ENCODE data around the gene GNLY. TPM values are rescaled to one million over a fixed set of nuclear protein-coding genes. Genes with fewer than 3 reads are reported as not detected.

GNLY gene
- total RNA-seq, 1 donor from 2014 or later = 0.65 TPM

- H3K4me3 ChIP-seq = no peak overlapping the region
- Mint-ChIP-seq H3K27me3 (ENCODE audit: insufficient read depth, low read depth) (peaks cover 6% of the 10 kb centered on the region), H3K9me3 (peaks cover 4% of the 10 kb centered on the region), H3K27ac (no peak overlapping the region), H3K4me1 (peaks cover 12% of the 10 kb centered on the region), H3K4me3 (no peak overlapping the region), H3K36me3 (no peaks in the 10 kb centered on the region)
- H3K4me2 ChIP-seq = no peak overlapping the region
- H3K4me1 ChIP-seq = no peaks in the 10 kb centered on the region
- no peaks in the 10 kb centered on the region for H3F3A ChIP-seq (ENCODE audit: low read depth)
- no peak overlapping the region for H3K9ac ChIP-seq
- TF ChIP-seq EZH2 (IDR thresholded peaks at IDR 0.05) (no peak), EZH2phosphoT487 (IDR thresholded peaks at IDR 0.05) (no peak)
- TF ChIP-seq, protein P1, sequence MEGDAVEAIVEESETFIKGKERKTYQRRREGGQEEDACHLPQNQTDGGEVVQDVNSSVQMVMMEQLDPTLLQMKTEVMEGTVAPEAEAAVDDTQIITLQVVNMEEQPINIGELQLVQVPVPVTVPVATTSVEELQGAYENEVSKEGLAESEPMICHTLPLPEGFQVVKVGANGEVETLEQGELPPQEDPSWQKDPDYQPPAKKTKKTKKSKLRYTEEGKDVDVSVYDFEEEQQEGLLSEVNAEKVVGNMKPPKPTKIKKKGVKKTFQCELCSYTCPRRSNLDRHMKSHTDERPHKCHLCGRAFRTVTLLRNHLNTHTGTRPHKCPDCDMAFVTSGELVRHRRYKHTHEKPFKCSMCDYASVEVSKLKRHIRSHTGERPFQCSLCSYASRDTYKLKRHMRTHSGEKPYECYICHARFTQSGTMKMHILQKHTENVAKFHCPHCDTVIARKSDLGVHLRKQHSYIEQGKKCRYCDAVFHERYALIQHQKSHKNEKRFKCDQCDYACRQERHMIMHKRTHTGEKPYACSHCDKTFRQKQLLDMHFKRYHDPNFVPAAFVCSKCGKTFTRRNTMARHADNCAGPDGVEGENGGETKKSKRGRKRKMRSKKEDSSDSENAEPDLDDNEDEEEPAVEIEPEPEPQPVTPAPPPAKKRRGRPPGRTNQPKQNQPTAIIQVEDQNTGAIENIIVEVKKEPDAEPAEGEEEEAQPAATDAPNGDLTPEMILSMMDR (IDR thresholded peaks at IDR 0.05) = no peak
- no peaks in the 10 kb centered on the region for H3K36me3 ChIP-seq
- no peaks in the 10 kb centered on the region for H3K9me3 ChIP-seq (ENCODE audit: low read depth)
- no peak overlapping the region for H2AFZ ChIP-seq (replicated peaks)
- no peaks in the 10 kb centered on the region for H3K27me3 ChIP-seq
- H3K79me2 ChIP-seq (ENCODE audit: low read depth) = no peaks in the 10 kb centered on the region
- H3K27ac ChIP-seq = no peak overlapping the region
- no peak for DNase-seq (ENCODE audit: low spot score)
- no peaks in the 10 kb centered on the region for H4K20me1 ChIP-seq (ENCODE audit: low read depth)
Measured at GRCh38 chr2:85735691-85736090, 41.5 kb downstream of the GNLY start.

- peaks cover 5% of the 10 kb centered on the region for H3K4me1 ChIP-seq
- Mint-ChIP-seq H3K27ac (no peak overlapping the region), H3K4me1 (peaks cover 14% of the 10 kb centered on the region), H3K27me3 (ENCODE audit: insufficient read depth, low read depth) (peaks cover 6% of the 10 kb centered on the region), H3K4me3 (no peak overlapping the region), H3K36me3 (no peaks in the 10 kb centered on the region), H3K9me3 (peaks cover 4% of the 10 kb centered on the region)
- DNase-seq (ENCODE audit: low spot score) = no peak
- H3F3A ChIP-seq (ENCODE audit: low read depth) = no peaks in the 10 kb centered on the region
- H3K9me3 ChIP-seq (ENCODE audit: low read depth) = no peaks in the 10 kb centered on the region
- no peaks in the 10 kb centered on the region for H4K20me1 ChIP-seq (ENCODE audit: low read depth)
- no peak overlapping the region for H2AFZ ChIP-seq (replicated peaks)
- no peaks in the 10 kb centered on the region for H3K36me3 ChIP-seq
- H3K79me2 ChIP-seq (ENCODE audit: low read depth) = no peaks in the 10 kb centered on the region
- H3K27ac ChIP-seq = no peak overlapping the region
- H3K9ac ChIP-seq = no peak overlapping the region
- TF ChIP-seq EZH2 (IDR thresholded peaks at IDR 0.05) (no peak), EZH2phosphoT487 (IDR thresholded peaks at IDR 0.05) (no peak)
- TF ChIP-seq, protein P1 (IDR thresholded peaks at IDR 0.05) = no peak
- no peak overlapping the region for H3K4me2 ChIP-seq
- no peak overlapping the region for H3K4me3 ChIP-seq
- no peaks in the 10 kb centered on the region for H3K27me3 ChIP-seq
Measured at GRCh38 chr2:85736456-85737355, 42.5 kb downstream of the GNLY start.

GRCh38 chr2:85737481-85737880 is 43.3 kb downstream of the GNLY start:
- no peak overlapping the region for H3K27ac ChIP-seq
- Mint-ChIP-seq H3K36me3 (no peaks in the 10 kb centered on the region), H3K4me3 (no peak overlapping the region), H3K9me3 (peaks cover 4% of the 10 kb centered on the region), H3K27me3 (ENCODE audit: insufficient read depth, low read depth) (peaks cover 6% of the 10 kb centered on the region), H3K27ac (no peak overlapping the region), H3K4me1 (peaks cover 22% of the 10 kb centered on the region)
- no peaks in the 10 kb centered on the region for H3K9me3 ChIP-seq (ENCODE audit: low read depth)
- H3K9ac ChIP-seq = no peak overlapping the region
- no peak overlapping the region for H3K4me2 ChIP-seq
- peaks cover 12% of the 10 kb centered on the region for H3K4me1 ChIP-seq
- H3K79me2 ChIP-seq (ENCODE audit: low read depth) = no peaks in the 10 kb centered on the region
- H3K36me3 ChIP-seq = no peaks in the 10 kb centered on the region
- no peak overlapping the region for H3K4me3 ChIP-seq
- H3K27me3 ChIP-seq = no peaks in the 10 kb centered on the region
- TF ChIP-seq, protein P1 (IDR thresholded peaks at IDR 0.05) = no peak
- no peak for TF ChIP-seq EZH2 (IDR thresholded peaks at IDR 0.05)
- no peak for TF ChIP-seq EZH2phosphoT487 (IDR thresholded peaks at IDR 0.05)
- H2AFZ ChIP-seq (replicated peaks) = no peak overlapping the region
- no peaks in the 10 kb centered on the region for H4K20me1 ChIP-seq (ENCODE audit: low read depth)
- H3F3A ChIP-seq (ENCODE audit: low read depth) = no peaks in the 10 kb centered on the region
- no peak for DNase-seq (ENCODE audit: low spot score)
